ENCODE measurements around the gene HOMER2.

DNA sequence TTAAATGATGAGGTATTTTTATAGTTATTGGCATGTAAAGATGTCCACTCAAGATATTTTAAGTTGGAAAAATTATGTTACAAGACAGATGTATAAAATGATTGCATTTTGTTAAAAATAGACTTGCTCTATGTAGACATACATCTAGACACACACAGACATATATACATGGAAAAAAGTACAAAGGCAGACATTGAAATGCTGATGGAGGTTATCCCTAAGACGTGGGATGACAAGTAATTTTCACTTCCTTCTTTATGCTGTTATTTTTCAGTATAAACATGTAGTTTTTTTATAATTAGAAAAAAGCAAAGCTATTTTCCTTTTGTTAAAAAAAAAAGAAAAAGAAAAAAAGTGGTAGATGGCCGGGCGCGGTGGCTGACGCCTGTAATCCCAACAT, 7.2 kb downstream of the HOMER2 start:
- TF ChIP-seq POLR2A (IDR thresholded peaks at IDR 0.05; ENCODE audit: low read depth, low read length) (no peak), RCOR1 (IDR thresholded peaks at IDR 0.05; ENCODE audit: insufficient replicate concordance, low read length) (no peak), SMC3 (IDR thresholded peaks at IDR 0.05; ENCODE audit: low read depth, low read length) (no peak), CHD1 (IDR thresholded peaks at IDR 0.05; ENCODE audit: low read depth, low read length) (no peak), BHLHE40 (IDR thresholded peaks at IDR 0.05; ENCODE audit: low read depth, low read length) (no peak), NFE2L2 (IDR thresholded peaks at IDR 0.05; ENCODE audit: low read depth, low read length) (no peak), FOS (IDR thresholded peaks at IDR 0.05; ENCODE audit: low read depth, low read length) (no peak), MXI1 (IDR thresholded peaks at IDR 0.05; ENCODE audit: borderline replicate concordance, low read depth, low read length) (no peak)
- TF ChIP-seq, protein P1, sequence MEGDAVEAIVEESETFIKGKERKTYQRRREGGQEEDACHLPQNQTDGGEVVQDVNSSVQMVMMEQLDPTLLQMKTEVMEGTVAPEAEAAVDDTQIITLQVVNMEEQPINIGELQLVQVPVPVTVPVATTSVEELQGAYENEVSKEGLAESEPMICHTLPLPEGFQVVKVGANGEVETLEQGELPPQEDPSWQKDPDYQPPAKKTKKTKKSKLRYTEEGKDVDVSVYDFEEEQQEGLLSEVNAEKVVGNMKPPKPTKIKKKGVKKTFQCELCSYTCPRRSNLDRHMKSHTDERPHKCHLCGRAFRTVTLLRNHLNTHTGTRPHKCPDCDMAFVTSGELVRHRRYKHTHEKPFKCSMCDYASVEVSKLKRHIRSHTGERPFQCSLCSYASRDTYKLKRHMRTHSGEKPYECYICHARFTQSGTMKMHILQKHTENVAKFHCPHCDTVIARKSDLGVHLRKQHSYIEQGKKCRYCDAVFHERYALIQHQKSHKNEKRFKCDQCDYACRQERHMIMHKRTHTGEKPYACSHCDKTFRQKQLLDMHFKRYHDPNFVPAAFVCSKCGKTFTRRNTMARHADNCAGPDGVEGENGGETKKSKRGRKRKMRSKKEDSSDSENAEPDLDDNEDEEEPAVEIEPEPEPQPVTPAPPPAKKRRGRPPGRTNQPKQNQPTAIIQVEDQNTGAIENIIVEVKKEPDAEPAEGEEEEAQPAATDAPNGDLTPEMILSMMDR (conservative IDR thresholded peaks at IDR 0.05; ENCODE audit: low read depth, low read length): no peak
- TF ChIP-seq, protein P2, sequence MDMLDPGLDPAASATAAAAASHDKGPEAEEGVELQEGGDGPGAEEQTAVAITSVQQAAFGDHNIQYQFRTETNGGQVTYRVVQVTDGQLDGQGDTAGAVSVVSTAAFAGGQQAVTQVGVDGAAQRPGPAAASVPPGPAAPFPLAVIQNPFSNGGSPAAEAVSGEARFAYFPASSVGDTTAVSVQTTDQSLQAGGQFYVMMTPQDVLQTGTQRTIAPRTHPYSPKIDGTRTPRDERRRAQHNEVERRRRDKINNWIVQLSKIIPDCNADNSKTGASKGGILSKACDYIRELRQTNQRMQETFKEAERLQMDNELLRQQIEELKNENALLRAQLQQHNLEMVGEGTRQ (IDR thresholded peaks at IDR 0.05; ENCODE audit: low read depth, low read length): no peak
